ENCODE results near the gene PAPPA2.
"Not testable (repeated sequence)": the region's sequence is repeated elsewhere in the genome, so short reads cannot be mapped to it uniquely, and the experiment has no call there.

DNA sequence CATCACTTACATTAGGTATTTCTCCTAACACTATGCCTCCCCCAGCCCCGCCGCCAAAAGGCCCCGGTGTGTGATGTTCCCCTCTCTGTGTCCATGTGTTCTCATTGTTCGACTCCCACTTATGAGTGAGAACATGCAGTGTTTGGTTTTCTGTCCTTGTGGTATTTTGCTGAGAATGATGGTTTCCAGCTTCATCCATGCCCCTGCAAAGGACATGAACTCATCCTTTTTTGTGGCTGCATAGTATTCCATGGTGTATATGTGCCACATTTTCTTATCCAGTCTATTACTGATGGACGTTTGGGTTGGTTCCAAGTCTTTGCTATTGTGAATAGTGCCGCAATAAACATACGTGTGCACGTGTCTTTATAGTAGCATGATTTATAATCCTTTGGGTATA is 293.8 kb downstream of the PAPPA2 start:
- TF ChIP-seq, protein P1, sequence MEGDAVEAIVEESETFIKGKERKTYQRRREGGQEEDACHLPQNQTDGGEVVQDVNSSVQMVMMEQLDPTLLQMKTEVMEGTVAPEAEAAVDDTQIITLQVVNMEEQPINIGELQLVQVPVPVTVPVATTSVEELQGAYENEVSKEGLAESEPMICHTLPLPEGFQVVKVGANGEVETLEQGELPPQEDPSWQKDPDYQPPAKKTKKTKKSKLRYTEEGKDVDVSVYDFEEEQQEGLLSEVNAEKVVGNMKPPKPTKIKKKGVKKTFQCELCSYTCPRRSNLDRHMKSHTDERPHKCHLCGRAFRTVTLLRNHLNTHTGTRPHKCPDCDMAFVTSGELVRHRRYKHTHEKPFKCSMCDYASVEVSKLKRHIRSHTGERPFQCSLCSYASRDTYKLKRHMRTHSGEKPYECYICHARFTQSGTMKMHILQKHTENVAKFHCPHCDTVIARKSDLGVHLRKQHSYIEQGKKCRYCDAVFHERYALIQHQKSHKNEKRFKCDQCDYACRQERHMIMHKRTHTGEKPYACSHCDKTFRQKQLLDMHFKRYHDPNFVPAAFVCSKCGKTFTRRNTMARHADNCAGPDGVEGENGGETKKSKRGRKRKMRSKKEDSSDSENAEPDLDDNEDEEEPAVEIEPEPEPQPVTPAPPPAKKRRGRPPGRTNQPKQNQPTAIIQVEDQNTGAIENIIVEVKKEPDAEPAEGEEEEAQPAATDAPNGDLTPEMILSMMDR (conservative IDR thresholded peaks at IDR 0.05 in 1 of 2, IDR thresholded peaks at IDR 0.05 in 1 of 2; ENCODE audit: low read depth in 1 of 2, low read length in 2 of 2): not testable (repeated sequence)
- not testable (repeated sequence) for TF ChIP-seq EZH2 (IDR thresholded peaks at IDR 0.05; ENCODE audit: low read length, missing control alignments)

Data from fibroblast of lung (primary cell).